Measurements from ENCODE around the gene TAB3. TPM values are rescaled to one million over a fixed set of nuclear protein-coding genes. Genes with fewer than 3 reads are reported as not detected.
A peak's percentile ranks its signal among the peaks of the same experiment; 100 is the strongest.

The TAB3 gene
- 14.1 TPM for polyA plus RNA-seq (2013, experiment 1 of 2)
- polyA plus RNA-seq (2013, experiment 2 of 2): 13.8 TPM

- Histone ChIP-seq H3K27me3 (ENCODE audit: insufficient read depth, low read length) (no peaks in the 10 kb centered on the region), H3K9ac (ENCODE audit: low read depth, low read length) (peak within 1 kb of the TSS; percentile 70), H3K9me3 (ENCODE audit: insufficient read depth, low read depth, low read length) (no peaks in the 10 kb centered on the region), H3K36me3 (ENCODE audit: insufficient read depth, low read length) (no peaks in the 10 kb centered on the region), H3K27ac (ENCODE audit: low read depth, low read length) (peak within 1 kb of the TSS; percentile 46; the same call in 1 of the 2 replicates), H3K4me3 (ENCODE audit: low read length) (peak within 1 kb of the TSS; percentile 73), H3K4me1 (ENCODE audit: insufficient read depth, low read length) (0 out of 2 replicates have a peak, but pooled peaks cover 4% of the 10 kb centered on the region)
- 2% methylated on average over 61 of the region's 62 CpGs for WGBS
Measured at GRCh38 chrX:30889147-30890140, at the start of gene TAB3. Gene TAB3, minus strand, starts transcription at chrX:30889254. Its CDS starts 29,666 bp downstream, at chrX:30859588.

GRCh38 chrX:30938295-30938694 is 49.2 kb upstream of the TAB3 start:
- Histone ChIP-seq H3K36me3 (ENCODE audit: insufficient read depth, low read length) (no peaks in the 10 kb centered on the region), H3K27me3 (ENCODE audit: insufficient read depth, low read length) (no peaks in the 10 kb centered on the region), H3K27ac (ENCODE audit: low read depth, low read length) (no peak overlapping the region), H3K4me1 (ENCODE audit: insufficient read depth, low read length) (no peaks in the 10 kb centered on the region), H3K9me3 (ENCODE audit: insufficient read depth, low read depth, low read length) (no peaks in the 10 kb centered on the region), H3K4me3 (ENCODE audit: low read length) (no peak overlapping the region), H3K9ac (ENCODE audit: low read depth, low read length) (no peak overlapping the region)
- 100% methylated on average over 5 of the region's 5 CpGs for WGBS

- no peaks in the 10 kb centered on the region for H3K36me3 ChIP-seq (ENCODE audit: insufficient read depth, low read length)
- H3K9me3 ChIP-seq (ENCODE audit: insufficient read depth, low read depth, low read length): no peaks in the 10 kb centered on the region
- no peak overlapping the region for H3K4me3 ChIP-seq (ENCODE audit: low read length)
- no peaks in the 10 kb centered on the region for H3K4me1 ChIP-seq (ENCODE audit: insufficient read depth, low read length)
- no peak overlapping the region for H3K9ac ChIP-seq (ENCODE audit: low read depth, low read length)
- H3K27me3 ChIP-seq (ENCODE audit: insufficient read depth, low read length): no peaks in the 10 kb centered on the region
- H3K27ac ChIP-seq (ENCODE audit: low read depth, low read length): no peak overlapping the region
- WGBS: 58% methylated on average over 2 of the region's 2 CpGs
Measured at GRCh38 chrX:30935985-30936384, 46.9 kb upstream of the TAB3 start.

- H3K9me3 ChIP-seq (ENCODE audit: insufficient read depth, low read depth, low read length): no peaks in the 10 kb centered on the region
- no peak overlapping the region for H3K4me3 ChIP-seq (ENCODE audit: low read length)
- H3K36me3 ChIP-seq (ENCODE audit: insufficient read depth, low read length): no peaks in the 10 kb centered on the region
- WGBS: 86% methylated on average over 1 of the region's 1 CpG
- H3K9ac ChIP-seq (ENCODE audit: low read depth, low read length): no peak overlapping the region
- no peaks in the 10 kb centered on the region for H3K4me1 ChIP-seq (ENCODE audit: insufficient read depth, low read length)
- H3K27me3 ChIP-seq (ENCODE audit: insufficient read depth, low read length): no peaks in the 10 kb centered on the region
- no peak overlapping the region for H3K27ac ChIP-seq (ENCODE audit: low read depth, low read length)
Measured at GRCh38 chrX:30931920-30932319, 42.9 kb upstream of the TAB3 start.

- H3K36me3 ChIP-seq (ENCODE audit: insufficient read depth, low read length): no peaks in the 10 kb centered on the region
- no peaks in the 10 kb centered on the region for H3K9me3 ChIP-seq (ENCODE audit: insufficient read depth, low read depth, low read length)
- 87% methylated on average over 6 of the region's 6 CpGs for WGBS
- no peak overlapping the region for H3K27ac ChIP-seq (ENCODE audit: low read depth, low read length)
- H3K4me3 ChIP-seq (ENCODE audit: low read length): no peak overlapping the region
- no peak overlapping the region for H3K9ac ChIP-seq (ENCODE audit: low read depth, low read length)
- H3K27me3 ChIP-seq (ENCODE audit: insufficient read depth, low read length): no peaks in the 10 kb centered on the region
- no peaks in the 10 kb centered on the region for H3K4me1 ChIP-seq (ENCODE audit: insufficient read depth, low read length)
Measured at GRCh38 chrX:30930679-30931078, 41.6 kb upstream of the TAB3 start.

- Histone ChIP-seq H3K36me3 (ENCODE audit: insufficient read depth, low read length) (no peaks in the 10 kb centered on the region), H3K4me1 (ENCODE audit: insufficient read depth, low read length) (no peaks in the 10 kb centered on the region), H3K27ac (ENCODE audit: low read depth, low read length) (no peak overlapping the region), H3K4me3 (ENCODE audit: low read length) (no peak overlapping the region), H3K9me3 (ENCODE audit: insufficient read depth, low read depth, low read length) (no peaks in the 10 kb centered on the region), H3K27me3 (ENCODE audit: insufficient read depth, low read length) (no peaks in the 10 kb centered on the region), H3K9ac (ENCODE audit: low read depth, low read length) (no peak overlapping the region)
- 100% methylated on average over 1 of the region's 1 CpG for WGBS
Measured at GRCh38 chrX:30930143-30930542, 41.1 kb upstream of the TAB3 start.

- Histone ChIP-seq H3K4me3 (ENCODE audit: low read length) (no peak overlapping the region), H3K27ac (ENCODE audit: low read depth, low read length) (no peak overlapping the region), H3K36me3 (ENCODE audit: insufficient read depth, low read length) (no peaks in the 10 kb centered on the region), H3K9me3 (ENCODE audit: insufficient read depth, low read depth, low read length) (no peaks in the 10 kb centered on the region), H3K4me1 (ENCODE audit: insufficient read depth, low read length) (no peaks in the 10 kb centered on the region), H3K9ac (ENCODE audit: low read depth, low read length) (no peak overlapping the region), H3K27me3 (ENCODE audit: insufficient read depth, low read length) (no peaks in the 10 kb centered on the region)
- 92% methylated on average over 3 of the region's 3 CpGs for WGBS
Measured at GRCh38 chrX:30920271-30920670, 31.2 kb upstream of the TAB3 start.

GRCh38 chrX:30918480-30918879 is 29.4 kb upstream of the TAB3 start:
- 100% methylated on average over 1 of the region's 1 CpG for WGBS
- Histone ChIP-seq H3K9ac (ENCODE audit: low read depth, low read length) (no peak overlapping the region), H3K4me3 (ENCODE audit: low read length) (no peak overlapping the region), H3K27me3 (ENCODE audit: insufficient read depth, low read length) (no peaks in the 10 kb centered on the region), H3K4me1 (ENCODE audit: insufficient read depth, low read length) (no peaks in the 10 kb centered on the region), H3K9me3 (ENCODE audit: insufficient read depth, low read depth, low read length) (no peaks in the 10 kb centered on the region), H3K27ac (ENCODE audit: low read depth, low read length) (no peak overlapping the region), H3K36me3 (ENCODE audit: insufficient read depth, low read length) (no peaks in the 10 kb centered on the region)

GRCh38 chrX:30913492-30913891 is 24.4 kb upstream of the TAB3 start:
- Histone ChIP-seq H3K4me1 (ENCODE audit: insufficient read depth, low read length) (peaks cover 5% of the 10 kb centered on the region; the same call in 1 of the 2 replicates), H3K4me3 (ENCODE audit: low read length) (no peak overlapping the region), H3K36me3 (ENCODE audit: insufficient read depth, low read length) (no peaks in the 10 kb centered on the region), H3K27ac (ENCODE audit: low read depth, low read length) (no peak overlapping the region), H3K27me3 (ENCODE audit: insufficient read depth, low read length) (no peaks in the 10 kb centered on the region), H3K9ac (ENCODE audit: low read depth, low read length) (no peak overlapping the region), H3K9me3 (ENCODE audit: insufficient read depth, low read depth, low read length) (no peaks in the 10 kb centered on the region)
- 92% methylated on average over 1 of the region's 2 CpGs for WGBS

- H3K27ac ChIP-seq (ENCODE audit: low read depth, low read length): no peak overlapping the region
- no peak overlapping the region for H3K9ac ChIP-seq (ENCODE audit: low read depth, low read length)
- H3K36me3 ChIP-seq (ENCODE audit: insufficient read depth, low read length): no peaks in the 10 kb centered on the region
- no peak overlapping the region for H3K4me3 ChIP-seq (ENCODE audit: low read length)
- H3K4me1 ChIP-seq (ENCODE audit: insufficient read depth, low read length): peaks cover 5% of the 10 kb centered on the region; the same call in 1 of the 2 replicates
- WGBS: 52% methylated on average over 7 of the region's 7 CpGs
- H3K27me3 ChIP-seq (ENCODE audit: insufficient read depth, low read length): no peaks in the 10 kb centered on the region
- no peaks in the 10 kb centered on the region for H3K9me3 ChIP-seq (ENCODE audit: insufficient read depth, low read depth, low read length)
Measured at GRCh38 chrX:30910124-30910860, 21.2 kb upstream of the TAB3 start.

- WGBS: 93% methylated on average over 1 of the region's 1 CpG
Measured at GRCh38 chrX:30906726-30907125, 17.7 kb upstream of the TAB3 start.

More at GRCh38 chrX:30906726-30907125, 17.7 kb upstream of the TAB3 start:
- Histone ChIP-seq H3K9ac (ENCODE audit: low read depth, low read length) (no peak overlapping the region), H3K9me3 (ENCODE audit: insufficient read depth, low read depth, low read length) (no peaks in the 10 kb centered on the region), H3K36me3 (ENCODE audit: insufficient read depth, low read length) (no peaks in the 10 kb centered on the region), H3K27ac (ENCODE audit: low read depth, low read length) (no peak overlapping the region), H3K4me3 (ENCODE audit: low read length) (no peak overlapping the region), H3K27me3 (ENCODE audit: insufficient read depth, low read length) (no peaks in the 10 kb centered on the region), H3K4me1 (ENCODE audit: insufficient read depth, low read length) (peaks cover 5% of the 10 kb centered on the region; the same call in 1 of the 2 replicates)

All from HUES64 (cell line).